ENCODE measurements around the gene POFUT1. TPM values are rescaled to one million over a fixed set of nuclear protein-coding genes. Genes with fewer than 3 reads are reported as not detected.

Gene POFUT1
- 42.7 and 49.1 TPM in 2 replicates for total RNA-seq

GRCh38 chr20:32207626-32208498 lies at the start of gene POFUT1, which contains the start of gene PLAGL2:
Gene POFUT1, plus strand, starts transcription at chr20:32207880. Its CDS starts 62 bp downstream, at chr20:32207942.
Gene PLAGL2, minus strand, starts transcription at chr20:32207743. Its CDS starts 5,565 bp downstream, at chr20:32202178.

DNA sequence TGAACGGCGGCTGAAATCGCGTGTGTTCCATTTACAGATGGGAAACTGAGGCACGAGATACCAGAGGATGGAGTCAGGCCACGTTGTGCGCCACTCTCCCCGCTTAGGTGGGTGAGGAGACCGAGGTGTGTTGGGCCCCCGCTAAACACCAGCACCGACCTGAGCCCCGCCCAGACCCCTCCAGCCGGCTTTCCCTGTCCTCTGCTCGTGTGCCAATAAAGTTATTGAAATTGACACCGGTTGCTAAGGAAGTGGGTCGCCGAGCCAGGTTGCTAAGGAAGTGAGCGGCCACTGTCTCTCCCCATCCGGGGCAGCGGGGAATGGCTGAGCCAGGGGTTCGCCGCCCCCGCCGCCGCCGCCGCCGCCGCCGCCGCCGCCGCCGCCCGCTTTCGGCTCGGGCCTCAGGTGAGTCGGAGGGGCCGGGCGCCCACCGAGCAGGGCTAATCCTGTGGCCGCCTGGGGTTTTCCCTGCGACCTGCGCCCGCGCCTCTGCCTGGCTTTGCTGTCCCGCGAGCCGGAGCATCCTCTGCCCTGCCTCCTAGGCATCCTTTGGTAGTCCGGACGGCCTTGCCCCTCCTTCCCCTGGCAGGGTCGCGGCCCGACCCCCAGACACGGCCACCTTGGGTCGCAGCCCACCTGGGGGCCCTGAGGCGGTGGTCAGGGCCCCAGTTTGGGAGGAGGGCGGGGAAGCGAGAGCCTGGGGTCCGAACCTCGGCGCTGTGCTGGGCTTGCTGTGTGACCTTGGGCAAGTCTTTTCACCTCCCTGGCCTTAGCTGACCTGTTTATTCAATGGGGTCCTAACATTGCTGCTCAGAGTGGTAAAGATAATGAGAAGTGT lies 69.9 kb downstream of the POFUT1 start, which contains the start of gene KIF3B:
TSS of gene KIF3B (plus strand) at position 291 of the 838 bp plus-strand sequence. CDS start 32,127 bp downstream, outside the sequence.

Other genes with a start within 250 kb of the POFUT1 start
- not detected in 2 replicates for gene XKR7, start 239.7 kb upstream of the POFUT1 start, total RNA-seq
- not detected in 2 replicates for gene CCM2L, start 197.4 kb upstream of the POFUT1 start, total RNA-seq
- gene HCK, start 155.6 kb upstream of the POFUT1 start, total RNA-seq = not detected in 2 replicates
- gene TM9SF4, start 98.2 kb upstream of the POFUT1 start, total RNA-seq = 29.7 and 52.4 TPM in 2 replicates
- gene PLAGL2, start 137 bp upstream of the POFUT1 start, total RNA-seq = 7.2 and 11.4 TPM in 2 replicates
- 15.4 and 27.4 TPM in 2 replicates for gene KIF3B, start 69.8 kb downstream of the POFUT1 start, total RNA-seq
- 16.1 and 32.4 TPM in 2 replicates for gene ASXL1, start 150.5 kb downstream of the POFUT1 start, total RNA-seq